ENCODE results near the gene S100G. TPM values are rescaled to one million over a fixed set of nuclear protein-coding genes. Genes with fewer than 3 reads are reported as not detected.
A peak's percentile ranks its signal among the peaks of the same experiment; 100 is the strongest.
"Not testable (repeated sequence)": the region's sequence is repeated elsewhere in the genome, so short reads cannot be mapped to it uniquely, and the experiment has no call there.

Gene S100G
- total and polyA plus RNA-seq, 7 experiments from 2014 or later: not detected

GRCh38 chrX:16610121-16610621 is 39.8 kb upstream of the S100G start:
- Histone ChIP-seq H3K27me3 (ENCODE audit: control insufficient read depth in 2 of 2, insufficient read depth in 2 of 2, low read length in 2 of 2) (no peaks in the 10 kb centered on the region), H3K27ac (ENCODE audit: low read depth, low read length) (no peak overlapping the region), H3K9me3 (ENCODE audit: control insufficient read depth in 2 of 3, low read length in 3 of 3) (no peaks in the 10 kb centered on the region), H3K36me3 (ENCODE audit: control insufficient read depth in 2 of 3, insufficient read depth in 3 of 3, low read length in 3 of 3) (no peaks in the 10 kb centered on the region), H3K4me3 (ENCODE audit: low read length) (no peak overlapping the region), H3K4me1 (ENCODE audit: control insufficient read depth in 2 of 2, insufficient read depth in 2 of 2, low read length in 2 of 2) (peaks cover 0 to 20% of the 10 kb centered on the region in 2 donors)
- Mint-ChIP-seq H3K9me3 (no peaks in the 10 kb centered on the region), H3K27ac (no peak overlapping the region), H3K4me3 (no peak overlapping the region), H3K4me1 (peaks cover 4 to 23% (median 17%) of the 10 kb centered on the region in 7 donors), H3K36me3 (peaks cover 10 to 16% (median 13%) of the 10 kb centered on the region in 5 donors), H3K27me3 (no peaks in the 10 kb centered on the region)
- ATAC-seq (no peak), DNase-seq (no peak)
- CTCF ChIA-PET: no interaction called here
- POLR2A ChIA-PET: interaction anchor here (1.7 kb wide), 1 partner anchor 98 kb away, joined by 4 read pairs; no protein-coding TSS in a partner anchor
- intact Hi-C loops (cut with micrococcal nuclease): no loop called here

GRCh38 chrX:16610654-16611053 is 39.3 kb upstream of the S100G start:
- intact Hi-C loops (cut with micrococcal nuclease); CTCF ChIA-PET: not testable (repeated sequence)
- POLR2A ChIA-PET: interaction anchor here (1.7 kb wide), 1 partner anchor 99 kb away, joined by 4 read pairs; no protein-coding TSS in a partner anchor

DNA sequence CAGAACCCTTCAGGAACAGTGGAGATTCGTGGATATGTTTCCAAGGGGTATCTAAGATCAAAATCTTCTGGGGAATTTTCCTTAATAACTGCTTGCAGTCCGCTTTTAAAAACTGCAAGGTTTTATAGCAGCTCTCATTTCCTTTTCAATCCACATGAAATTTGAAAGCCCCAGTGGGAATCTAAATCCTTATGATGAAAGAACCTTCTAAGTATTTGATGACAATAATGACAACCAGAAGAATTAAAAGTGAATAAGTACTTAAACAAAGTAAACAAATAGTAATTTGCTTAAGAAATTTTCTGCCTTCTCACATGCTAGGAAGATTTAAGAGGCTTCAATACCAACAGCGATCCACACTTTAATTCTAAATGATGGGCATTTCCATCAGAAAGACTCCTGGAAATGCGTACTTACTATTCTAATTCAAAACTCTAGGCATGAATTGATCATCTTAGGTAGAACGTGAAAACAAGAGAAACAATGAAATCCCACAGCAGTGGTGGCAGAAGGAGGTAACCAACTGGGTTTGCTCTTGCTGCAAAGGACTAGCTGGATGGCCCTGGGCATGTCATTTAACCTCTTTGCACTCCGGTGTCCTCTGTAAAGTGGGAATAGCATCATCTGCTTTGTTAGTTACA is 37.6 kb upstream of the S100G start:
- Histone ChIP-seq H3K4me3 (ENCODE audit: low read length) (no peak overlapping the region), H3K36me3 (ENCODE audit: control insufficient read depth in 2 of 3, insufficient read depth in 3 of 3, low read length in 3 of 3) (no peaks in the 10 kb centered on the region), H3K27me3 (ENCODE audit: control insufficient read depth in 2 of 2, insufficient read depth in 2 of 2, low read length in 2 of 2) (no peaks in the 10 kb centered on the region), H3K9me3 (ENCODE audit: control insufficient read depth in 2 of 3, low read length in 3 of 3) (no peaks in the 10 kb centered on the region), H3K4me1 (ENCODE audit: control insufficient read depth in 2 of 2, insufficient read depth in 2 of 2, low read length in 2 of 2) (peaks cover 0 to 4% of the 10 kb centered on the region in 2 donors), H3K27ac (ENCODE audit: low read depth, low read length) (no peak overlapping the region)
- ATAC-seq: no peak
- ChIA-PET POLR2A (interaction anchor here (0.7 kb wide), 1 partner anchor 169 kb away, joined by 3 read pairs; no protein-coding TSS in a partner anchor), CTCF (no interaction called here)
- DNase-seq: no peak
- Mint-ChIP-seq H3K27me3 (no peaks in the 10 kb centered on the region), H3K4me1 (peaks cover under 1 to 5% (median 3%) of the 10 kb centered on the region in 7 donors), H3K9me3 (no peaks in the 10 kb centered on the region), H3K27ac (no peak overlapping the region), H3K4me3 (no peak overlapping the region), H3K36me3 (peaks cover 13 to 22% (median 14%) of the 10 kb centered on the region in 5 donors)
- intact Hi-C loops (cut with micrococcal nuclease): no loop called here

More at GRCh38 chrX:16610654-16611053, 39.3 kb upstream of the S100G start:
- not testable (repeated sequence) for H3K4me3 Mint-ChIP-seq; ATAC-seq; H3K27me3 ChIP-seq (ENCODE audit: control insufficient read depth in 2 of 2, insufficient read depth in 2 of 2, low read length in 2 of 2); H3K27ac ChIP-seq (ENCODE audit: low read depth, low read length); H3K36me3 ChIP-seq (ENCODE audit: control insufficient read depth in 2 of 3, insufficient read depth in 3 of 3, low read length in 3 of 3); H3K4me3 ChIP-seq (ENCODE audit: low read length); H3K9me3 ChIP-seq (ENCODE audit: control insufficient read depth in 2 of 3, low read length in 3 of 3); H3K9me3 Mint-ChIP-seq; H3K27ac Mint-ChIP-seq; DNase-seq; H3K27me3 Mint-ChIP-seq
- Mint-ChIP-seq H3K36me3 (peaks cover 10 to 16% (median 13%) of the 10 kb centered on the region in 5 donors), H3K4me1 (peaks cover 4 to 21% (median 17%) of the 10 kb centered on the region in 7 donors)
- H3K4me1 ChIP-seq (ENCODE audit: control insufficient read depth in 2 of 2, insufficient read depth in 2 of 2, low read length in 2 of 2): peaks cover 0 to 19% of the 10 kb centered on the region in 2 donors

- no peaks in the 10 kb centered on the region for H3K4me1 ChIP-seq (ENCODE audit: control insufficient read depth in 2 of 2, insufficient read depth in 2 of 2, low read length in 2 of 2)
- Mint-ChIP-seq H3K4me1 (no peaks in the 10 kb centered on the region), H3K9me3 (peaks cover 0 to 5% (median 0%) of the 10 kb centered on the region in 11 donors), H3K27ac (no peak overlapping the region), H3K27me3 (no peaks in the 10 kb centered on the region), H3K4me3 (no peak overlapping the region), H3K36me3 (peaks cover 18 to 30% (median 21%) of the 10 kb centered on the region in 5 donors)
- ATAC-seq: no peak
- no peak overlapping the region for H3K27ac ChIP-seq (ENCODE audit: low read depth, low read length)
- no peak overlapping the region for H3K4me3 ChIP-seq (ENCODE audit: low read length)
- no peaks in the 10 kb centered on the region for H3K27me3 ChIP-seq (ENCODE audit: control insufficient read depth in 2 of 2, insufficient read depth in 2 of 2, low read length in 2 of 2)
- no peaks in the 10 kb centered on the region for H3K36me3 ChIP-seq (ENCODE audit: control insufficient read depth in 2 of 3, insufficient read depth in 3 of 3, low read length in 3 of 3)
- intact Hi-C loops (cut with micrococcal nuclease): no loop called here
- DNase-seq: no peak
- ChIA-PET POLR2A (no interaction called here), CTCF (no interaction called here)
- no peaks in the 10 kb centered on the region for H3K9me3 ChIP-seq (ENCODE audit: control insufficient read depth in 2 of 3, low read length in 3 of 3)
These were observed 32.6 kb upstream of the S100G start for GRCh38 chrX:16617382-16617781.

DNA sequence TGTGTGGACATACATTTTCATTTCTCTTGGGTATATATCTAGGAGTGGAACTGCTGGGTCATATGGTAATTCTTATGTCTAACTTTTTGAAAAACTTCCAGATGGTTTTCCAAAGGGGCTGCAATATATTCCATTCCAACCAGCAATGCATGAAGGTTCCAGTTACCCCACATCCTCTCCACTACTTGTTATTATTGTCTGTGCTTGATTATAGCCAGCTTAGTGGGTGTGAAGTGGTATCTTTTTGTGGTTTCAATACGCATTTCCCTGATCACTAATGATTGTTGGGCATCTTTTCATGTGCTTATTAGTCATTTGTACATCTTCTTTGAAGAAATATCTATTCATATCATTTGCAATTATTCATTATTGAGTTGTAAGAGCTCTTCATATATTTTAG is 31.5 kb upstream of the S100G start:
- H3K36me3 ChIP-seq (ENCODE audit: control insufficient read depth in 2 of 3, insufficient read depth in 3 of 3, low read length in 3 of 3): no peaks in the 10 kb centered on the region
- Mint-ChIP-seq H3K9me3 (peaks cover 0 to 5% (median 0%) of the 10 kb centered on the region in 11 donors), H3K4me3 (no peak overlapping the region), H3K27ac (no peak overlapping the region), H3K4me1 (peaks cover 0 to 3% (median 2%) of the 10 kb centered on the region in 7 donors), H3K36me3 (peaks cover 11 to 23% (median 15%) of the 10 kb centered on the region in 5 donors), H3K27me3 (no peaks in the 10 kb centered on the region)
- intact Hi-C loops (cut with micrococcal nuclease): no loop called here
- H3K4me3 ChIP-seq (ENCODE audit: low read length): no peak overlapping the region
- ATAC-seq: no peak
- no peaks in the 10 kb centered on the region for H3K27me3 ChIP-seq (ENCODE audit: control insufficient read depth in 2 of 2, insufficient read depth in 2 of 2, low read length in 2 of 2)
- ChIA-PET POLR2A (interaction anchor here (0.6 kb wide), 1 partner anchor 827 kb away, joined by 3 read pairs; no protein-coding TSS in a partner anchor), CTCF (no interaction called here)
- no peak overlapping the region for H3K27ac ChIP-seq (ENCODE audit: low read depth, low read length)
- no peaks in the 10 kb centered on the region for H3K9me3 ChIP-seq (ENCODE audit: control insufficient read depth in 2 of 3, low read length in 3 of 3)
- H3K4me1 ChIP-seq (ENCODE audit: control insufficient read depth in 2 of 2, insufficient read depth in 2 of 2, low read length in 2 of 2): no peaks in the 10 kb centered on the region
- no peak for DNase-seq

DNA sequence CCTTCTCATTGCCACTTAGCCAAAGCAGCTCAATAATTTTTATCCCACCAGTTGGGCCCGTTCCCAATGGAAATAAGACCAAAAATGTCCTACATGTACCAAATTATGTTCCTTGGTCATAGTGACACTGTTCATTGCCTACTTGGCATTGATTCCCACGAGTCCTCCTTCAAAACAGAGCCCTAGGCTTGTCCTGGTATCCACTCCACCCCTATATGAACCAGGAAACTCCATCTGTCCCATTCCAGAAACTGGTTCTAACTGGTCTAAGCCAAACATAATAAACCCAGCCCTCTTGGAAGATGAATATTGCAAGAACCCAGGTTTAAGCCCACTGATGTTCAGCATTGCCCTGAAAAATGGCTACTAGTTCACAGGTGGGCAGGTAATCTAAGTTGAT is 30.9 kb upstream of the S100G start:
- ChIA-PET POLR2A (interaction anchor here (0.6 kb wide), 1 partner anchor 828 kb away, joined by 3 read pairs; no protein-coding TSS in a partner anchor), CTCF (no interaction called here)
- H3K36me3 Mint-ChIP-seq: peaks cover 7 to 18% (median 15%) of the 10 kb centered on the region in 5 donors
- no peaks in the 10 kb centered on the region for H3K27me3 Mint-ChIP-seq
- H3K27ac Mint-ChIP-seq: no peak overlapping the region
- ATAC-seq (no peak), DNase-seq (no peak)
- no peaks in the 10 kb centered on the region for H3K9me3 ChIP-seq (ENCODE audit: control insufficient read depth in 2 of 3, low read length in 3 of 3)
- H3K4me1 ChIP-seq (ENCODE audit: control insufficient read depth in 2 of 2, insufficient read depth in 2 of 2, low read length in 2 of 2): no peaks in the 10 kb centered on the region
- no peak overlapping the region for H3K27ac ChIP-seq (ENCODE audit: low read depth, low read length)
- H3K4me1 Mint-ChIP-seq: peaks cover 0 to 5% (median 3%) of the 10 kb centered on the region in 7 donors
- no peaks in the 10 kb centered on the region for H3K27me3 ChIP-seq (ENCODE audit: control insufficient read depth in 2 of 2, insufficient read depth in 2 of 2, low read length in 2 of 2)
- no peak overlapping the region for H3K4me3 Mint-ChIP-seq
- intact Hi-C loops (cut with micrococcal nuclease): no loop called here
- peaks cover 0 to 5% (median 0%) of the 10 kb centered on the region in 11 donors for H3K9me3 Mint-ChIP-seq
- no peaks in the 10 kb centered on the region for H3K36me3 ChIP-seq (ENCODE audit: control insufficient read depth in 2 of 3, insufficient read depth in 3 of 3, low read length in 3 of 3)
- no peak overlapping the region for H3K4me3 ChIP-seq (ENCODE audit: low read length)

DNA sequence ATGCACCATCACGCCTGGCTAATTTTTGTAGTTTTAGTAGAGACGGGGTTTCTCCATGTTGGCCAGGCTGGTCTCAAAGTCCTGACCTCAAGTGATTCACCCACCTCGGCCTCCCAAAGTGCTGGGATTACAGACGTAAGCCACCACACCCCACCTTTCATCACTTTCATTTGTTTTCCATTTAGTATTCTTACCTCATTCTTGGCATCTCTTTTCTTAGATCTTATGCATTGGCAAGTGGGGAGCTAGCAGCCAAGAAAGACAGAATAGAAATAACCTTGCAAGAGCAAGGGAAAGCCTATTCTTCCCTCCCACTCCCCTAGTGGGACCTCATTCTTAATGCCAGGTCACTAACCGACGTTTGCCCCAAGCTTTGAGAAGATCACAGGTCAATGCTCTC is 21.4 kb upstream of the S100G start:
- H3K9me3 Mint-ChIP-seq; ATAC-seq; H3K4me3 ChIP-seq (ENCODE audit: low read length); H3K9me3 ChIP-seq (ENCODE audit: control insufficient read depth in 2 of 3, low read length in 3 of 3); H3K4me1 Mint-ChIP-seq; H3K27me3 Mint-ChIP-seq; H3K4me1 ChIP-seq (ENCODE audit: control insufficient read depth in 2 of 2, insufficient read depth in 2 of 2, low read length in 2 of 2); POLR2A ChIA-PET; CTCF ChIA-PET; DNase-seq; H3K27me3 ChIP-seq (ENCODE audit: control insufficient read depth in 2 of 2, insufficient read depth in 2 of 2, low read length in 2 of 2); H3K27ac ChIP-seq (ENCODE audit: low read depth, low read length); H3K36me3 ChIP-seq (ENCODE audit: control insufficient read depth in 2 of 3, insufficient read depth in 3 of 3, low read length in 3 of 3); intact Hi-C loops (cut with micrococcal nuclease); H3K4me3 Mint-ChIP-seq: not testable (repeated sequence)
- Mint-ChIP-seq H3K27ac (peak overlapping the region in 1 of 9 donors; percentile 47), H3K36me3 (peaks cover 0 to 14% (median 4%) of the 10 kb centered on the region in 5 donors)
